HG03280 (cell line): ENCODE results near the gene MTOR.
"Not testable (repeated sequence)": the region's sequence is repeated elsewhere in the genome, so short reads cannot be mapped to it uniquely, and the experiment has no call there.

Source experiments
- ATAC-seq: cut with Tn5 transposase; IDR thresholded peaks from one replicate; pipeline ENCODE4 v1.9.1; 2021; ENCODE audit warnings: mild to moderate bottlenecking, moderate library complexity; ENCODE audit not compliant: unreplicated experiment

The MTOR gene

GRCh38 chr1:11281518-11282331 is 19.4 kb upstream of the MTOR start:
- no peak for ATAC-seq

- ATAC-seq, result no peak
Observed at GRCh38 chr1:11280719-11281376, 18.5 kb upstream of the MTOR start.

GRCh38 chr1:11279630-11280029 is 17.3 kb upstream of the MTOR start:
- no peak for ATAC-seq

- no peak for ATAC-seq
Observed at GRCh38 chr1:11279152-11279551, 16.8 kb upstream of the MTOR start.

- ATAC-seq, result peak; percentile 37
Observed at GRCh38 chr1:11273595-11274234, 11.4 kb upstream of the MTOR start.

GRCh38 chr1:11272832-11273594 is 10.7 kb upstream of the MTOR start, which contains the start of gene UBIAD1:
Gene UBIAD1, plus strand, starts transcription at chr1:11273198. Its CDS starts 334 bp downstream, at chr1:11273532.
- peak; percentile 82 for ATAC-seq

GRCh38 chr1:11272544-11272831 is 10.1 kb upstream of the MTOR start:
- ATAC-seq, result no peak

- ATAC-seq, result not testable (repeated sequence)
Observed at GRCh38 chr1:11267350-11268337, 5.3 kb upstream of the MTOR start.

- ATAC-seq, result no peak
Observed at GRCh38 chr1:11266268-11267074, 4.1 kb upstream of the MTOR start.

- ATAC-seq, result no peak
Observed at GRCh38 chr1:11256299-11256698, 6.1 kb downstream of the MTOR start.

- ATAC-seq, result no peak
Observed at GRCh38 chr1:11253226-11253625, 9.1 kb downstream of the MTOR start.

GRCh38 chr1:11252538-11252937 is 9.8 kb downstream of the MTOR start:
- no peak for ATAC-seq

GRCh38 chr1:11248169-11248568 is 14.2 kb downstream of the MTOR start:
- no peak for ATAC-seq

GRCh38 chr1:11245904-11246719 is 16.2 kb downstream of the MTOR start:
- ATAC-seq, result no peak

- no peak for ATAC-seq
Observed at GRCh38 chr1:11245248-11245647, 17.1 kb downstream of the MTOR start.

GRCh38 chr1:11238311-11238710 is 24.0 kb downstream of the MTOR start:
- no peak for ATAC-seq

- ATAC-seq, result no peak
Observed at GRCh38 chr1:11237356-11237755, 25.0 kb downstream of the MTOR start.

GRCh38 chr1:11233208-11233607 is 29.1 kb downstream of the MTOR start:
- no peak for ATAC-seq
